Gastrocnemius medialis (tissue), 4 donors: ENCODE data around the gene DDX23.

ENCODE experiments used
- CTCF ChIP-seq, 5 experiments: fragments of 450-650 bp in 3 of 5; fragments of 200-600 bp in 2 of 5; sonication (generic) in 2 of 5; IDR thresholded peaks in 4 of 5; conservative IDR thresholded peaks in 1 of 5; 1 replicate in 4 of 5; 2 replicates in 1 of 5; pipeline ENCODE4 v1.5.1; 2016 to 2019; ENCODE audit warnings: antibody characterized with exemption in 5 of 5, mild to moderate bottlenecking in 3 of 5, moderate library complexity in 3 of 5
- POLR2A ChIP-seq, 2 donors: fragments of 450-650 bp; IDR thresholded peaks; one replicate each; pipeline ENCODE4 v1.6.1; 2017; ENCODE audit warnings: antibody characterized with exemption in 2 of 2, mild to moderate bottlenecking in 2 of 2, moderate library complexity in 2 of 2

GRCh38 chr12:48782457-48783395, 69.2 kb downstream of the DDX23 start:
- no peak for TF ChIP-seq CTCF (IDR thresholded peaks at IDR 0.05 in 4 of 5, conservative IDR thresholded peaks at IDR 0.05 in 1 of 5)
- TF ChIP-seq POLR2A (IDR thresholded peaks at IDR 0.05) = no peak
